ENCODE data around the gene TSPAN2.
"Not testable (repeated sequence)": the region's sequence is repeated elsewhere in the genome, so short reads cannot be mapped to it uniquely, and the experiment has no call there.

Gene TSPAN2

GRCh38 chr1:115031595-115031994, 57.7 kb downstream of the TSPAN2 start:
- DNase-seq = no peak

GRCh38 chr1:115029526-115029925, 59.8 kb downstream of the TSPAN2 start, which contains the start of gene TSHB:
TSHB (plus strand) TSS chr1:115029826; CDS start chr1:115033363, 3,537 bp downstream.
- DNase-seq = no peak

DNA sequence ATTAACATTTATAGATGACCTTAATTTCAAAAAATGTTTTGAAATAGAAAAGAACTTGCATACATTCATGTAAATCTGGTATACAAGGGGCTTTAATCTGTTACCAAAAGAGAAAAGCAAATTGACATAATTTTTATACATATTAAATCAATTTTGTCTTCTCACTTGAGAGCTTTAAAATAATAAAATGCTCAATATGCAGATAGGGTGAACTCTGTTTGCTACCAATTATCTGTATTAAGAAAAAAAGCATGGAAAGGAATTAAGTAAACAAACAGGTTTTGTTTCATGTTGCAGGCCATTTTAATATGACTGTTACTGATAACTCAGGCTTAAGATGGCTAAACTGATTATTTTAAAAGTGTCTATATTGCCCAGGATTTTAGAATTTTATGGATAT, 65.7 kb downstream of the TSPAN2 start:
- no peak for DNase-seq

- DNase-seq = no peak
Measured at GRCh38 chr1:115021145-115021544, 68.2 kb downstream of the TSPAN2 start.

DNA sequence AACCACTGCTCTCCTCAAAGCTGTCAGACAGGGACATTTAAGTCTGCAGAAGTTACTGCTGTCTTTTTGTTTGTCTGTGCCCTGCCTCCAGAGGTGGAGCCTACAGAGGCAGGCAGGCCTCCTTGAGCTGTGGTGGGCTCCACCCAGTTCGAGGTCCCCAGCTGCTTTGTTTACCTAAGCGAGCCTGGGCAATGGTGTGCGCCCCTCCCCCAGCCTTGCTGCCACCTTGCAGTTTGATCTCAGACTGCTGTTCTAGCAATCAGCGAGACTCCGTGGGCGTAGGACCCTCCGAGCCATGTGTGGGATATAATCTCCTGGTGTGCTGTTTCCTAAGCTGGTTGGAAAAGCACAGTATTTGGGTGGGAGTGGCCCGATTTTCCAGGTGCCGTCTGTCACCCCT, 69.8 kb downstream of the TSPAN2 start:
- DNase-seq = not testable (repeated sequence)

- no peak for DNase-seq
Measured at GRCh38 chr1:115013792-115014191, 75.5 kb downstream of the TSPAN2 start.

GRCh38 chr1:115012434-115012833, 76.9 kb downstream of the TSPAN2 start:
- DNase-seq = no peak

GRCh38 chr1:115012006-115012405, 77.3 kb downstream of the TSPAN2 start:
- DNase-seq = no peak

GRCh38 chr1:115006191-115006590, 83.1 kb downstream of the TSPAN2 start:
- DNase-seq = no peak
